T follicular helper cell (primary cell): ENCODE measurements around the gene NOX5.

Experiments used
- DNase-seq: peaks from one replicate; pipeline ENCODE4 v3.0.0-alpha.2; 2020; ENCODE audit warnings: low read depth

Gene NOX5

DNA sequence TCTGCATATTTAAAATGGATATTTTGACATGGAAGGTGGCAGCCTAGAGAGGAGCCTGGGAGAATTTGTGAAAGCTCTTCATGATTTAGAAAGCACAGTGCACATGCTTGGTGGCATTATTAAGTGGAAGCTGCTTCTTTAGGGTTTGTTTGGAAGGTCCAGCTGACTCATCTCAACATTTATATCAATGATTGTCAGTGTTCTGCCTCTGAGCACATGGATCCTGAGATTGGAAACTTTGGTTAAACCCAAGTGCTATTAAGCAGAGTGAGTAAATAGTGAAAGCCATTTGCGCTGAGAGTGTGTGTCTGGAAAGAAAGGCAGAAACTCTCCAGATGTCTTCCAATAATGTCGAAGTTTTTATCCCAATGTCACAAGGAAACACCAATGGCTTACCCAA, 7.4 kb downstream of the NOX5 start:
- DNase-seq = no peak

DNA sequence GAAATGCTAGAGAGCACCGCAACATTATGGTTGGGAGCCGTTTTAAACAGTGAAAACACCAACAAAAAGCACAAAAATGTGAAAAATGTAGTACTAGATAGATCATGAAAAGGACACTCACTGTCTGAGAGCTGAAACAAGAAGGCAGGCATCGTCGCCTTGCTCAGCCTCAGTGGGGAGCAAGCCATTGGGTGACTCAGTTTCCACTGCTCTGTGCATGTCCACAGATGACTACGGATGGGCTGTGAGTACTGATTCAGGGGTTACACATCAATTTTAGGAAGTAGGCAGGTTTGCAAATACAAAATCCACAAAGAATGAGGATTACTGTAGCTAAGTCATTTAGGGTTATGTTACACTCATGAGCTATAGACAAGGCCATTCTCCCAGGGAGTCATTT, 10.8 kb downstream of the NOX5 start:
- no peak for DNase-seq

DNA sequence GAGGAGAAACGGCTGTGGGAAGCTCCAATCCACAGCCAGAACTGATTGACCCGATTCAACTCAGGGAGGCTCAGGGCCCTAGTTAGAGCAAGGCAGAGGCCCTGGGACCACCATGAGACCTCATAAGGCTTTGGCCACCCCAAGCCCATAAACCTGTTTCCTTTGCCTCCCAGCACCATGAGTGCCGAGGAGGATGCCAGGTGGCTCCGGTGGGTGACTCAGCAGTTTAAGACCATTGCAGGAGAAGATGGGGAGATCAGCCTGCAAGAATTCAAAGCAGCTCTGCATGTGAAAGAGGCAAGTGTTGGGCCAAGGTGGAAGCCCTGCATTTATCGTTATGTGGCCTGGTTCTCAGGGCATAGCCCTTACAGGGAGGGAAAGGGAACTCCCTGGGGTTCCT, 11.9 kb downstream of the NOX5 start:
- DNase-seq = no peak

DNA sequence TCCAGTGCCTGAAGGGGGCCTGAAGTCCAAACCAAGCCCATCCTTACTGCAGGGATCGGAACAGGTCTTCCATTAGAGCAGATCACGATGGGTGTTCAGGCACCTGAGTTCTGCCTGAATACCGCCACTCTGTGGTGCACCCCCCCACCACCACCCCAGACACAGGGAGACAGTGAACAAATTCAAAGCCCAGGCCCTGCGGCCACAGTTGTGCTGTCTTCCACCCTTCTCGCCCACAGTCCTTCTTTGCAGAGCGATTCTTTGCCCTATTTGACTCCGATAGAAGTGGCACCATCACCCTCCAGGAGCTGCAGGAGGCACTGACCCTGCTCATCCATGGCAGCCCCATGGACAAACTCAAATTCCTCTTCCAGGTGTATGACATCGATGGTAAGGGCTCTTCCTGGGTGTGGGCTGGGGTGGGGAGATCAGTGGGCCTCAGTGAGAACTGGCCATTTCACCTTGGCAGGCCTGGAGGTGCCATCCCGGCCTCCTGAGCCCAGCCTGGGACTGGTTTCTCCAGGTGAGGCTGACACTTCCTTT, 13.6 kb downstream of the NOX5 start:
- DNase-seq = no peak

DNA sequence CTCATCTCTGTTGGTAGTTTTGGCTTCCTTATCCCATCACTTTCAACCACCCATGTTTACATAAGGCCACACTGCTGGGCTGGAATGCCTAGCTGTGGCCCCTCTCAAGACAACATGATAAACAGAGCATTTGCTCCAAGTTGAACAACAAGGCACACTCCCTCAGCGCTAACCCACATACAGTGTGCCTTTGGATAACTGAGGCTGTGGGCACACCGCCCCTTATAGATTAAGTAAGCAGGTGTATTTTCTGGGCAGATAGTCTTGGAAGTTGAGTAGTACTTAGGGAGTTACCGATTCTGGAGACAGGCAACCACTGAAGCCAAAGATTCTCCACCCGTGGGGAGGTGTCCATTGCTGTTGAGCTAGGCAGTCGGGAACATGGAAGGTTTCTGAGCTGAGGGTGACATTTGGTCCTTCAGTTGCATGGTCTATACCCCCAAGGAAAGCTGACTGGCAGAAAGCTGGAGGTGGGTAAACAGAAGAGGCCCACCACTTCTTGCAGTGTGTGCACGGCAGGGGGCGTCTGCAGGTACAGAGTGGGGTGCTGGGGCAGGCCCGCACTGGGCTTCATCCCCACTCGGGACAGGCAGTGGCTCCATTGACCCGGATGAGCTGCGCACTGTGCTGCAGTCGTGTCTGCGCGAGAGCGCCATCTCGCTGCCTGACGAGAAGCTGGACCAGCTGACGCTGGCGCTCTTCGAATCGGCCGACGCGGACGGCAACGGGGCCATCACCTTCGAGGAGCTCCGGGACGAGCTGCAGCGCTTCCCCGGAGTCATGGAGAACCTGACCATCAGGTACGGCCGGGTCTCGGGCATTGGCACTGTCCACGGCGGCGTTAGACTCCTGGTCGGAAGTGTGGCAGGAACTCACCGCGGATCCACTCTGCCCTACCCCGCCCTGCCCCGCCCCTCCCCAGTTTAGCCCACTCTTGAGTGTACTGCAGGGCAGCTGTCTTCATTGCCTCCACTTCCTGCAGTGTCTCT, 16.8 kb downstream of the NOX5 start:
- DNase-seq = no peak

DNA sequence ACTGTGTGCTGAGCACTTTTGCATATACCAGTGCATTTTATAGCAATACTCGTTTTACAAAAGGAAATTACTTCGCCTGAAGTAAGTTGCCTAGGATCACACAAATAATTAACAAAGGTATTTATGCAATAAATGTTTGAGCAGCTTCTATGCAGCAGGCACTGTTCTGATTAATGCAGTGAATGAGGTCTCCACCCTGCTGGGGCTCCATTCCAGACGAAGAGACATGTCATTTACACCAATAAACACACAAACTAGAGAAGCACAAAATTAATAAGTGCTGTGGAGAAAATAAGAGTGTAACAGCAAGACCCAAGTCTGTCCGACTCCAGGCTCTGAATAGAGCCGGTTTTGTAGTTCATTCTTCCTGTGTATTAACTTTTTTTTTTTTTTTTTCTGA, 17.5 kb downstream of the NOX5 start:
- no peak for DNase-seq

DNA sequence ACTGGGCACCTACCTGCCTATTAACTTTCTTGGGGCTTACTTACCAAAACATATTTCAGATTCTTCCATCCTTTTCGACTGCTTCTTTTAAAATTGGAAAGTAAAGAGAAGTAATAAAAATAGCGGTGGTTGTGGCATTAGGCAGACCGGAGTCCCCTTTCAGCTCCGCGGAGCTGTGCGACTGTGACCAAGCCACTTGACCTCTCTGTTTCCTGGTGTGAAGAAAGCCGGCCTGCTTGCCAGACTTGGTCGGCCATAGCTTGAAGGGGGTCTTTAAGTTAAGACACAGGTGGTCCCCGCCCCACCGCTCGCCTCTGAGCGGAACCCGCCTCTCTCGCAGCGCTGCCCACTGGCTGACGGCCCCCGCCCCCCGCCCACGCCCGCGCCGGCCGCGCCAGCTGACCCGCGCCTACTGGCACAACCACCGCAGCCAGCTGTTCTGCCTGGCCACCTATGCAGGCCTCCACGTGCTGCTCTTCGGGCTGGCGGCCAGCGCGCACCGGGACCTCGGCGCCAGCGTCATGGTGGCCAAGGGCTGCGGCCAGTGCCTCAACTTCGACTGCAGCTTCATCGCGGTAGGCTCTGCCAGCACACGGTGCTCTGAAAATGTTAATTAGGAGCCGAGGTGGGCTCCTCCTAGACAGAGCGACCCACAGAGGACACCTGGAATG, 18.3 kb downstream of the NOX5 start:
- DNase-seq = no peak

DNA sequence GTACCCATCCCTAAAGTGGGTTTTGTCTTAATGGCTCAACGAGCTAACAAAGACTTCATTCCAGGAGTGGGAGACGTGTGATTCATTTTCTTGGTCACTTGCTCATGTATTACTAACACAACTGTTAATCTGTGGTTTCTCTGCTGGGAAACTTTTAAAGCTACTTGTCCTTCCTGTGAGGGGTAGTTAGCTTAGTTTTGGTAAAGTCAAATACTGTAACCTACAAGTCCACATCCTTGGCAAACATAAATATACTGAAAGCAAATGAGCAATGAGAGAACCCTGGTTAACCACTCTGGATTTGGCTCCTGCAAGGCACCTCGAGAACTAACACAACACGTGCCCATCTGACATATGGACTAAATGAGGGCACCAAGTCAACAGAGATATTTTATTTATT, 19.9 kb downstream of the NOX5 start:
- DNase-seq = no peak

DNA sequence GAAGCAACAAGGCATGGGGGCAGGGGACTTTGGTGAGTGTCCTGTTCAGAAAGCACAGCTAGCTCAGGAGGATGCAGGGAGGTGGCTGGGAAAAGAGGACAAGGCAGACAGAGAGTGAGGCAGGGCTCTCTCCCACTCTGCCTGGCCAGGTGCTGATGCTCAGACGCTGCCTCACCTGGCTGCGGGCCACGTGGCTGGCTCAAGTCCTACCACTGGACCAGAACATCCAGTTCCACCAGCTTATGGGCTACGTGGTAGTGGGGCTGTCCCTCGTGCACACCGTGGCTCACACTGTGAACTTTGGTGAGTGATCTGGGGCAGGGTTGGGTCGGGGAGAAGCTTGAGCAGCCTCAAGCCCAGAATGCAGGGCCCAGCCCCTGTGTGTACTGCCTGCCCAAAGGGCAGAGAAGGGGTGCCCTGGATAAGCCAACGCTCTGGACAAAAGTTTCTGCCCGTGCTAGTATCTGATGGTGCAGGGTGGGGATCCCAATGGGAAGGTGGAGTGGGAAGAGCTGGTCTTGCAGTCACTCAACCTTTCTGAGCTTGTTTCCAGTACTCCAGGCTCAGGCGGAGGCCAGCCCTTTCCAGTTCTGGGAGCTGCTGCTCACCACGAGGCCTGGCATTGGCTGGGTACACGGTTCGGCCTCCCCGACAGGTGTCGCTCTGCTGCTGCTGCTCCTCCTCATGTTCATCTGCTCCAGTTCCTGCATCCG, 20.9 kb downstream of the NOX5 start:
- no peak for DNase-seq

DNA sequence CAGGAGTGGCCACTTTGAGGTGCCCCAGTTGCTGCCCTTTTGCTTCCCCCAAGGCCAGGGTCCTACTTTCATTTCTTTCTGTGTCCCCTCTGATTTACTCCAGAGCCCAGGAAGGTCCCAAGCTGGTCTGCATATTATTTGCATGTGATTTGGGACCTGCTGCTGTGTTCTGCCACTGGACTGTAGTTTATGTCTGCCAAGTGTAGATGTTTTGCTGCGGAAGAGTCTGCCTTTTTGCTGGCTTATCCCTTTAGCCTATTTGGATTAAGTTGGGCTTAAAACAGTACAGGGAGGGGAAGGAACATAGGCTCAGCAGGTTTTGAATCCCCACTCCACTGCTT, 21.4 kb downstream of the NOX5 start:
- DNase-seq = no peak

DNA sequence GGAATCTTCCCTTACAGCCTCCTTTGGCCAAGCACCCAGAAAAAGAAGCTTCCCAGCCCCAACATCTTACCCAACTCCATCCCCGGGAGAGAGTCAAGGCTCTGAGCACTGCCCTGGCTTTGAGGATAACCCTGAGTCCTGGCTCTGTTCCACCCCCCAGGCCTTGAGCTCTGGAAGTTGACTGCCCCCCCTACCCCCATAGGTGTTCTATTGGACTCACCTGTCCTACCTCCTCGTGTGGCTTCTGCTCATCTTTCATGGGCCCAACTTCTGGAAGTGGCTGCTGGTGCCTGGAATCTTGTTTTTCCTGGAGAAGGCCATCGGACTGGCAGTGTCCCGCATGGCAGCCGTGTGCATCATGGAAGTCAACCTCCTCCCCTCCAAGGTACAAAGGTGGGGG, 22.3 kb downstream of the NOX5 start:
- no peak for DNase-seq

DNA sequence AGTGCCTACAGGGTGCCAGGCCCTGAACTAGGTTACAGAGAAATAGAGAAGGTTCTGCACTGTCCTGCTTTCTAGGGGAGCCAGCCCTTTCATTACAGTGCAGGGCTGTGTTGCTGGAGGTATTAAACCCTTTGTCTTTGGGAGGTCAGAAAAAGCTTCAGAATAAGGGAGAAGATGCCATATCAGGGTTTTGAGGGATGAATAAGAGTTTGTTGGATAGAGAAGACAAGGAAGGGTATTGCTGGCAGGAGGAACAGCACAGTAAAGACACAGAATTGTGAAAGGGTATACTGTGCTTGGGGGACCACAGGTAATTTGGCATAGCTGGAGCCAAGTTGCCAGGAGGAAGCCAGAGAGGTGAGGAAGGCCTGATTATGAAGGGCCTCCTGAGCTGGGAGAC, 23.0 kb downstream of the NOX5 start:
- DNase-seq = no peak

DNA sequence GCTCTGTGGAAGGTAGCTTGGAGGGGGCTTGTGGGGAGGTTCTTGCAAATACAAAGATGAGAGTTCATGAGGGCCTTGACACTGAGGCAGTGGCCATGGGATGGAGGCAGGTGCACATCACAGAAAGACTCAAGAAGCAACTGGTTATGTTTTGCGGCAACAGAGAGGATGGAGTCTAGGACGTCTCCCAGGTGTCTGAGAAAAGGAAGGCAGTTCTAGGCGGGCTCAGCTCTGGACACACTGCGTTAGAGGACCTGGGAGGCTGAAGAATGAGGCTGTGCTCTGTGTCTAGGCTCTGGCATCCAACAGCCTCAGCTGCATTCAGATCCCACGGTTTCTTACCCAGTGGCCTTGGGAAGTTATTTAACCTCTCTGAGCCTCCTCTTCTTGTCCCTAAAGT, 23.5 kb downstream of the NOX5 start:
- DNase-seq = no peak

DNA sequence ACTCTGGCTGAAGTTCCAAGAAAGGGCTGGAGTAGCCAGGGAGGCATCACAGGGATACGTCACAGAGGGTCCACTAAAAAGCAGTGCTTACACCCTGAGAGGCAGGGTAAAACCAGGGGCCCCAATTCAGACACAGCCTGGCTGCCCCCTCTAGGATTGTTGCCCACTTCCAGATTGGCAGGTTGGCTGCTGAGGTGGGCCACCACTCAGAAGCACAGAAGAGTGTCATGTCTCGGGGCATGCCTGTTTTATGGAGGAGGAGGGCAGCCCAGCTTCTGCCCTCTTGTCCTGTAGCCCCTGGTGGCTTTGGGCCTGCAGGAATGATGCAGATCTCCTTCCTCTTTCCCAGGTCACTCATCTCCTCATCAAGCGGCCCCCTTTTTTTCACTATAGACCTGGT, 24.0 kb downstream of the NOX5 start:
- no peak for DNase-seq

DNA sequence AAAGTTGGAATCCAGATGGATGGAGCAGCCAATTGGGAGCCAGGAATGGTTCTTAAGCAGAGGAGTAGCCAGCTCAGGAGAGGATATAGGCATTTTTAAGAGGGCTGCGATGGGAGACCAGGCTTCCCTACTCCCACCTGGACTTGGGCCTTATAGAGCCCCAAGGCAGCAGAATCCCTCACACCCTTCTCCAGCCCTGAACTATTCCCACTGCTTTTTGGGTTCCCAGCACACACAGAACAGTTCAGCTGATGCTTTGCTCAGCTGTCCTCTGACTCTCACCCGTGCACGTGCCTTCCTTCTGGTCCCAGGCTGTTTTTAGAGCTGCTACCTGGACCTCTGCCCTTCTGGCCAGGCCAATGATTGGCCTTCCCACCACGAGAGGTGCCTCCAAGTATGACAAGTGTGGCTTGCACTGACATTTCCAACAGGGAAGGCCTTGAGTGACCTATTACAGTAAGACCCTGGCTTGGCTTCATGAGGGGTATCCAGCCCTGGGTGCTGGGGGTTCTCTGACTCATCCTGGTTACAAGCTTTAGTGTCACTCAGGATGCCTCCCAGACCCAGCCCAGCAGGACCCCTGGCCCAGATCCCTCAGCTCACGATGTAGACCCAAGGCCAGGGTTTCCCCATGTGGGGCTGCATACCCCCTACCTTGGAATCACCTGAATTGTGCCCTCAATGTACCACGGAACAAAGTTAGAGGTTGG, 25.2 kb downstream of the NOX5 start:
- DNase-seq = no peak

DNA sequence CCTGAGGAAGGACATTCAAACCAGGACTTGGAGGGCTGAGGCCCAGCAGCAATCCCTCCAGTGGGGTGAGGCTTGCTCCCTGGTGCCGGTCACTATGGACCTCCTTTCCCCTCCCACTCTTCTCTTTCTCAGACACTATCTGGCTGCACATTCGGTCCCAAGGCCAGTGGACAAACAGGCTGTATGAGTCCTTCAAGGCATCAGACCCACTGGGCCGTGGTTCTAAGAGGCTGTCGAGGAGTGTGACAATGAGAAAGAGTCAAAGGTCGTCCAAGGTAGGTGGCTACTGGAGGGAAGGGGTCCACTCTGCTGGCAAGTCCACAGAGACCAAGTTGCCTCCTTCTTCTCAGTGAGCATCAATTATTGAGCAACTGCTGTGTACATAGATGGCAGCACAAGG, 28.0 kb downstream of the NOX5 start:
- DNase-seq = no peak

DNA sequence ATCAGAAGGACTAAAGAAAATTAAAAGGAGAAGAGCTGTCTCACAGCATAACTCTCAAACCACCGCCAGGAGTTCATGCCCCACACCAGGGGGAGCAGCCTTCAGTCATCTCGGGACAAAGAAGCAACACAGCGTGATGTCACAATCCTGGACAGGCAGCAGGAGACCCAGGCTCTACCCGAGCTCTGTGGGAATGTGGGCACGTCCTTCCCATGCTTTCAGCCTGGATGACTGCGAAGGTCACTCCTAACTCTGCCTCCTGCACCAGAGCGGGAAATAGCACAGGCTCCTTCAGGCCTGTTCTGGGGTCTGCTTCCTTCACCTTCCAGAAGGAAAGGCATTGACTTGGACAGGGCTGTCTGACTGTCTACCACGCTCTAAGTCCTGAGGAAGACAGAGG, 31.3 kb downstream of the NOX5 start:
- DNase-seq = no peak

DNA sequence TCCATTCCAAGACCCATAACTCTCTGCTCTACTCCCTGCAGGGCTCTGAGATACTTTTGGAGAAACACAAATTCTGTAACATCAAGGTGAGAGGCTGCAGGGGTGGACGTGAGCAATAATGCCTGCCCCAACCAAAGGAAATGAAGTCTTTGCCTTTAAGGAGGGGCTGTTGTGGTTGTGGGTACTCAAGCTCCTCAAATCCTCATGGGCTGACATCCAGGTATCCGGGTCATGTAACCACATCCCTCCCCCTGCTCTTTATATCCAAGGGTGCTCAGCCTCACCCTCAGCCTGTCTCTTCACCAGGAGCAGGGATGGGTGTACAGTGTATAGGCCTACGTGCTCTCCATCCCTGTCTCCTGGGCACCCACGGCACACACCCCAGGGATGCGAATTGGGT, 32.3 kb downstream of the NOX5 start:
- DNase-seq = no peak

DNA sequence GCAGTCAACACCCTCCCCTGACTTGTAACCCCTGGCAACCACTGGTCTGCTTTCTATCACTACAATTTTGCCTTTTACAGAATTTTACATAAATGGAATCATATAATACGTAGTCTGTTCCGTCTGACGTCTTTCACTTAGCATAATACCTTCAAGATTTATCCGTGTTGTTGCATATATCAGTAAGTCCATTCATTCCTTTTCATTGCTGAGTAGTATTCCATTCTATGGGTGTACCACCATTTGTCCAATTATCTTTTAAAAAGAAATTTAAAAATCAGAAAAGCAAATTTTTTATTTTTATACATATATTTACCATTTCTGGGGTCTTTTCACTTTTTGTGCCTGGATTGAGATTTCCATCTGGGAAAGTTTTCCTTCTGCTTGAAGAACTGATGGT, 35.5 kb downstream of the NOX5 start:
- DNase-seq = no peak

DNA sequence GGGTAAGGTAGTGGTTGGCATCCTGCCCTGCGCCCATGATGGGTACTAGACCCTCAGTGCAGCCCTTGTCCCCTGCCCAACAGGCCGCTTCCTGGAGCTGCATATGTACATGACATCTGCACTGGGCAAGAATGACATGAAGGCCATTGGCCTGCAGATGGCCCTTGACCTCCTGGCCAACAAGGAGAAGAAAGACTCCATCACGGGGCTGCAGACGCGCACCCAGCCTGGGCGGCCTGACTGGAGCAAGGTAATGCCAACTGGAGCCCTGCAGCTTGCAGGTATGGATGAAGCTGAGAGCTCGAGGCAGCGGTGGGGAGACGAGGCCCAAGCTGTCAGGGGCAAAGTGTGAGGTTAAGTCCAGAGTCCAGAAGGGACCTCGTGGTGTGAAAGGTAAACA, 40.8 kb downstream of the NOX5 start:
- DNase-seq = no peak

DNA sequence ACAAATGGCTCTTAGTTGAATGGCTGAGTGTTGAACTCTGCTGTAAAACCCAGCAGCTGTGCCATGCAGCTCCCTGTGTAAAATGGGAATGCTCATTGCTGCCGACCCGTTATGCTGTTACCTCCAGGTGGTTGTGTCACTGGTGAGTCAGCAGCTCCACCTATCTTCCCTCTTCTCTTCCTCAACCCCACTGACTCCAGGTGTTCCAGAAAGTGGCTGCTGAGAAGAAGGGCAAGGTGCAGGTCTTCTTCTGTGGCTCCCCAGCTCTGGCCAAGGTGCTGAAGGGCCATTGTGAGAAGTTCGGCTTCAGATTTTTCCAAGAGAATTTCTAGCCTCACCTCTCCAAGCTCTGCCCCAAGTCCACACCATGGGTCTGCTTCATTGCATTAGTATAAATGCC, 41.9 kb downstream of the NOX5 start:
- DNase-seq = no peak
